ENCODE results near the gene HES6. TPM values are rescaled to one million over a fixed set of nuclear protein-coding genes. Genes with fewer than 3 reads are reported as not detected.

HES6 gene
- total RNA-seq, 2 experiments from 2014 or later, result 1.5 to 1.9 TPM

- peaks cover 23% of the 10 kb centered on the region for H3K4me1 Mint-ChIP-seq (ENCODE audit: low read depth)
Observed at GRCh38 chr2:238231251-238231793, 8.5 kb downstream of the HES6 start.

GRCh38 chr2:238230699-238231098 lies 9.1 kb downstream of the HES6 start:
- intact Hi-C loops (cut with DNase I, micrococcal nuclease), result loop anchor here (2.0 to 10.0 kb wide), 4 partner anchors 26 to 266 kb away; partner anchors contain the start of genes ILKAP (in 1 of the 2), SCLY (in 1 of the 2) and UBE2F (in 1 of the 2)
- peaks cover 23% of the 10 kb centered on the region for H3K4me1 Mint-ChIP-seq (ENCODE audit: low read depth)
- Histone ChIP-seq H3K27me3 (ENCODE audit: control insufficient read depth in 1 of 2, insufficient read depth in 2 of 2, low read length in 2 of 2) (peaks cover 0 to 4% of the 10 kb centered on the region in 2 experiments), H3K4me3 (ENCODE audit: low read length) (peak overlapping the region; percentile 59), H3K9me3 (ENCODE audit: control insufficient read depth in 1 of 2, insufficient read depth in 1 of 2, low read length in 2 of 2) (no peaks in the 10 kb centered on the region), H3K4me1 (ENCODE audit: insufficient read depth, low read length) (peaks cover 25% of the 10 kb centered on the region), H3K27ac (ENCODE audit: low read depth in 1 of 2, low read length in 2 of 2) (no peak overlapping the region), H3K36me3 (ENCODE audit: insufficient read depth, low read length) (no peaks in the 10 kb centered on the region)
- H3K9me3 Mint-ChIP-seq, result no peaks in the 10 kb centered on the region
- ATAC-seq (ENCODE audit: poor library complexity) (no peak), DNase-seq (no peak)
- H3K27ac Mint-ChIP-seq, result no peak overlapping the region
- peaks cover 13% of the 10 kb centered on the region for H3K27me3 Mint-ChIP-seq
- peak overlapping the region; percentile 78 for H3K4me3 Mint-ChIP-seq
- no peaks in the 10 kb centered on the region for H3K36me3 Mint-ChIP-seq (ENCODE audit: low read depth)
- no peak for TF ChIP-seq CTCF (IDR thresholded peaks at IDR 0.05)
- ChIA-PET POLR2A (interaction anchor here (1.3 kb wide), 2 partner anchors 28 to 197 kb away, joined by 3 to 18 read pairs; partner anchors contain the start of gene ILKAP), CTCF (interaction anchor here (1.0 to 1.3 kb wide), 2 partner anchors 33 to 307 kb away, joined by 3 to 6 read pairs; no protein-coding TSS in a partner anchor)

More at GRCh38 chr2:238231251-238231793, 8.5 kb downstream of the HES6 start:
- Histone ChIP-seq H3K9me3 (ENCODE audit: control insufficient read depth in 1 of 2, insufficient read depth in 1 of 2, low read length in 2 of 2) (no peaks in the 10 kb centered on the region), H3K36me3 (ENCODE audit: insufficient read depth, low read length) (no peaks in the 10 kb centered on the region), H3K4me1 (ENCODE audit: insufficient read depth, low read length) (peaks cover 25% of the 10 kb centered on the region), H3K4me3 (ENCODE audit: low read length) (peak overlapping the region; percentile 59), H3K27ac (ENCODE audit: low read depth in 1 of 2, low read length in 2 of 2) (no peak overlapping the region), H3K27me3 (ENCODE audit: control insufficient read depth in 1 of 2, insufficient read depth in 2 of 2, low read length in 2 of 2) (peaks cover 0 to 8% of the 10 kb centered on the region in 2 experiments)
- DNase-seq (peak; percentile 69 to 92 (median 77)), ATAC-seq (ENCODE audit: poor library complexity) (peak; percentile 89)
- Mint-ChIP-seq H3K9me3 (no peaks in the 10 kb centered on the region), H3K36me3 (ENCODE audit: low read depth) (no peaks in the 10 kb centered on the region), H3K27ac (no peak overlapping the region), H3K27me3 (peaks cover 19% of the 10 kb centered on the region), H3K4me3 (peak overlapping the region; percentile 78)
- ChIA-PET POLR2A (interaction anchor here (0.9 to 1.3 kb wide), 4 partner anchors 9 to 196 kb away, joined by 3 to 18 read pairs (median 4); partner anchors contain the start of gene ILKAP), CTCF (interaction anchor here (0.8 to 1.3 kb wide), 3 partner anchors 29 to 308 kb away, joined by 3 to 6 read pairs (median 4); no protein-coding TSS in a partner anchor)
- intact Hi-C loops (cut with DNase I, micrococcal nuclease), result loop anchor here (2.0 to 10.0 kb wide), 4 partner anchors 27 to 267 kb away; partner anchors contain the start of genes ILKAP (in 1 of the 2), SCLY (in 1 of the 2) and UBE2F (in 1 of the 2)
- TF ChIP-seq CTCF (IDR thresholded peaks at IDR 0.05), result no peak

- Histone ChIP-seq H3K36me3 (ENCODE audit: insufficient read depth, low read length) (no peaks in the 10 kb centered on the region), H3K27ac (ENCODE audit: low read depth in 1 of 2, low read length in 2 of 2) (no peak overlapping the region), H3K4me3 (ENCODE audit: low read length) (no peak overlapping the region), H3K27me3 (ENCODE audit: control insufficient read depth in 1 of 2, insufficient read depth in 2 of 2, low read length in 2 of 2) (peaks cover 0 to 2% of the 10 kb centered on the region in 2 experiments), H3K4me1 (ENCODE audit: insufficient read depth, low read length) (peaks cover 18% of the 10 kb centered on the region), H3K9me3 (ENCODE audit: control insufficient read depth in 1 of 2, insufficient read depth in 1 of 2, low read length in 2 of 2) (no peaks in the 10 kb centered on the region)
- Mint-ChIP-seq H3K9me3 (no peaks in the 10 kb centered on the region), H3K4me3 (no peak overlapping the region), H3K27ac (no peak overlapping the region), H3K4me1 (ENCODE audit: low read depth) (peaks cover 23% of the 10 kb centered on the region), H3K36me3 (ENCODE audit: low read depth) (no peaks in the 10 kb centered on the region), H3K27me3 (peaks cover 4% of the 10 kb centered on the region)
- CTCF ChIA-PET, result no interaction called here
- POLR2A ChIA-PET, result no interaction called here
- no peak for ATAC-seq (ENCODE audit: poor library complexity)
- TF ChIP-seq CTCF (IDR thresholded peaks at IDR 0.05), result no peak
- intact Hi-C loops (cut with DNase I, micrococcal nuclease), result no loop called here
- no peak for DNase-seq
Observed at GRCh38 chr2:238228700-238229099, 11.1 kb downstream of the HES6 start.

All from CD4-positive, alpha-beta T cell (primary cell).